HCT116 (cell line): ENCODE results near the gene C6orf47. TPM values are rescaled to one million over a fixed set of nuclear protein-coding genes. Genes with fewer than 3 reads are reported as not detected.

ENCODE experiments used
- ATAC-seq: fragments of 200-7000 bp; cut with Tn5 transposase; 2 replicates; pipeline ENCODE4 v1.9.1; 2020; ENCODE audit warnings: mild to moderate bottlenecking, moderate library complexity
- BruUV-seq: library from RNA; stranded (reverse); fragments of 400-500 nt; replicated peaks from 2 replicates; lab custom pipeline; 2021; lab: Mats Ljungman, UMichigan
- CTCF ChIA-PET: fragments of 300-600 bp; sonication (Branson Sonifier 250); formaldehyde crosslinking; loops from one replicate; lab custom pipeline; 2021; ENCODE audit warnings: antibody characterized with exemption; lab: Charles Lee
- POLR2A ChIA-PET: fragments of 300-600, 350-600 bp; sonication (Branson Sonifier 250); formaldehyde crosslinking; loops from one replicate; lab custom pipeline; 2021; ENCODE audit warnings: antibody characterized with exemption; lab: Charles Lee
- RAD21 ChIA-PET, 2 experiments: fragments of 300-600 bp; sonication (Branson Sonifier 250); formaldehyde crosslinking; loops; one replicate each; lab custom pipeline; 2023; ENCODE audit warnings: low total read pairs in 2 of 2; ENCODE audit not compliant: uncharacterized antibody in 2 of 2, unreplicated experiment in 2 of 2, low non-redundant PET in 1 of 2; lab: Charles Lee
- DNase-seq: peaks from one replicate; pipeline ENCODE4 v3.0.0-alpha.2; 2010; ENCODE audit warnings: low read depth, low spot score
- H2AFZ ChIP-seq: fragments of 200-600 bp; shearing (Covaris generic), sonication (generic); 2 replicates; pipeline ENCODE4 v1.6.1; 2017; ENCODE audit warnings: low read depth, mixed run types, mixed read lengths, antibody characterized with exemption, low read length; ENCODE audit not compliant: poor library complexity, severe bottlenecking
- H3K27ac ChIP-seq: 2 replicates; pipeline ENCODE4 v1.5.1; 2012; ENCODE audit warnings: low read depth, low read length
- H3K27me3 ChIP-seq: fragments of 200-600 bp; sonication (generic); 2 replicates; pipeline ENCODE4 v1.6.1; 2016; ENCODE audit warnings: mixed run types, low read length, mixed read lengths; ENCODE audit not compliant: insufficient read depth
- H3K36me3 ChIP-seq, 2 experiments: fragments of 200-500 bp in 1 of 2; fragments of 200-600 bp in 1 of 2; sonication (Bioruptor generic) in 1 of 2; sonication (generic) in 1 of 2; 2 replicates each; pipeline versions ENCODE4 v1.5.1 to v1.6.1; 2014 to 2016; ENCODE audit warnings: low read length in 2 of 2, inconsistent platforms in 1 of 2, mixed read lengths in 1 of 2, mixed run types in 1 of 2; ENCODE audit not compliant: insufficient read depth in 2 of 2, control insufficient read depth in 1 of 2
- H3K4me1 ChIP-seq, 2 experiments: fragments of 200-600 bp in 1 of 2; sonication (generic) in 1 of 2; 2 replicates each; pipeline versions ENCODE4 v1.5.1 to v1.6.1; 2012 to 2017; ENCODE audit warnings: low read length in 2 of 2, inconsistent platforms in 1 of 2, mild to moderate bottlenecking in 1 of 2, mixed read lengths in 1 of 2, mixed run types in 1 of 2, moderate library complexity in 1 of 2; ENCODE audit not compliant: insufficient read depth in 2 of 2, control insufficient read depth in 1 of 2
- H3K4me2 ChIP-seq: fragments of 200-600 bp; sonication (generic); 2 replicates; pipeline ENCODE4 v1.6.1; 2017; ENCODE audit warnings: mixed run types, low read length, mixed read lengths
- H3K4me3 ChIP-seq, 2 experiments: fragments of 200-600 bp in 1 of 2; sonication (generic) in 1 of 2; replicated peaks in 1 of 2; 2 replicates each; pipeline ENCODE4 v1.5.1; 2011 to 2016; ENCODE audit warnings: low read length in 2 of 2, control low read depth in 1 of 2, low read depth in 1 of 2, mild to moderate bottlenecking in 1 of 2, mixed read lengths in 1 of 2, mixed run types in 1 of 2
- H3K79me2 ChIP-seq: fragments of 200-600 bp; sonication (generic); 2 replicates; pipeline ENCODE4 v1.6.1; 2017; ENCODE audit warnings: mild to moderate bottlenecking, mixed run types, low read length, moderate library complexity, mixed read lengths; ENCODE audit not compliant: insufficient read depth
- H3K9ac ChIP-seq: fragments of 200-600 bp; sonication (generic); 2 replicates; pipeline ENCODE4 v1.6.1; 2016; ENCODE audit warnings: low read length, mixed read lengths
- H3K9me2 ChIP-seq: fragments of 200-600 bp; sonication (generic), shearing (Covaris generic); 2 replicates; pipeline ENCODE4 v1.6.1; 2017; ENCODE audit warnings: mixed run types, mild to moderate bottlenecking, moderate library complexity; ENCODE audit not compliant: insufficient read depth
- H3K9me3 ChIP-seq, 2 experiments: fragments of 200-500 bp in 1 of 2; fragments of 200-600 bp in 1 of 2; sonication (Bioruptor generic) in 1 of 2; sonication (generic) in 1 of 2; 2 replicates each; pipeline ENCODE4 v1.6.1; 2014 to 2017; ENCODE audit warnings: low read length in 2 of 2, mixed read lengths in 2 of 2, inconsistent platforms in 1 of 2, low read depth in 1 of 2, mild to moderate bottlenecking in 1 of 2, mixed run types in 1 of 2, moderate library complexity in 1 of 2; ENCODE audit not compliant: control insufficient read depth in 1 of 2, insufficient read depth in 1 of 2
- H4K20me1 ChIP-seq: fragments of 200-600 bp; sonication (generic), shearing (Covaris generic); 2 replicates; pipeline ENCODE4 v1.6.1; 2017; ENCODE audit warnings: mixed run types, mild to moderate bottlenecking, moderate library complexity; ENCODE audit not compliant: insufficient read depth
- ATF3 ChIP-seq: IDR thresholded peaks from 2 replicates; pipeline ENCODE4 v1.6.1; 2012
- EGR1 ChIP-seq: IDR thresholded peaks from 2 replicates; pipeline ENCODE4 v1.6.1; 2012; ENCODE audit warnings: low read depth
- POLR2AphosphoS5 ChIP-seq: IDR thresholded peaks from 2 replicates; pipeline ENCODE4 v1.6.1; 2011; ENCODE audit warnings: mild to moderate bottlenecking, low read depth, low read length, moderate library complexity
- ZFX ChIP-seq: fragments of 450-650 bp; IDR thresholded peaks from 2 replicates; pipeline ENCODE4 v1.6.1; 2017
- intact Hi-C: fragments of 100-400 bp; cut with micrococcal nuclease; formaldehyde crosslinking; loops from 2 replicates; pipeline ENCODE4 v1.10.0; 2022
- total RNA-seq: library from RNA; stranded (reverse); gene quantifications from one replicate; pipeline ENCODE4 v1.2.1, GENCODE V29; 2021; ENCODE audit not compliant: unreplicated experiment

C6orf47 gene
- total RNA-seq, 1 experiment from 2014 or later: 13.4 TPM

GRCh38 chr6:31629014-31629413 lies 31.6 kb downstream of the C6orf47 start:
- Histone ChIP-seq H3K36me3 (peaks cover 59 to 95% of the 10 kb centered on the region in 2 experiments), H3K9ac (no peak overlapping the region), H3K4me3 (no peak overlapping the region), H3K4me1 (no peaks in the 10 kb centered on the region), H4K20me1 (no peaks in the 10 kb centered on the region), H3K4me2 (no peak overlapping the region), H3K27ac (no peak overlapping the region), H3K9me2 (no peaks in the 10 kb centered on the region), H2AFZ (no peak overlapping the region), H3K27me3 (no peaks in the 10 kb centered on the region), H3K9me3 (no peaks in the 10 kb centered on the region), H3K79me2 (peaks cover 87% of the 10 kb centered on the region)
- BruUV-seq: no TSS peak
- intact Hi-C loops: no loop called here
- ChIA-PET POLR2A (interaction anchor here (0.7 kb wide), 1 partner anchor 9 kb away, joined by 3 read pairs; no protein-coding TSS in a partner anchor), RAD21 (no interaction called here), CTCF (no interaction called here)
- DNase-seq (no peak), ATAC-seq (no peak)
- TF ChIP-seq POLR2AphosphoS5: 0 out of 2 replicates have a peak, but pooled peaks have one; percentile 20
- TF ChIP-seq EGR1: no peak

GRCh38 chr6:31627690-31628287 lies 32.8 kb downstream of the C6orf47 start:
- no TSS peak for BruUV-seq
- H2AFZ ChIP-seq: no peak overlapping the region
- TF ChIP-seq ZFX (no peak), ATF3 (no peak)
- no peaks in the 10 kb centered on the region; a peak in 1 of 4 replicates for H3K4me1 ChIP-seq
- RAD21 ChIA-PET: no interaction called here
- DNase-seq (no peak), ATAC-seq (no peak)
- H3K9me2 ChIP-seq: no peaks in the 10 kb centered on the region
- H3K79me2 ChIP-seq: peaks cover 90% of the 10 kb centered on the region
- no peak overlapping the region for H3K9ac ChIP-seq
- no peaks in the 10 kb centered on the region for H3K27me3 ChIP-seq
- intact Hi-C loops: no loop called here
- H3K9me3 ChIP-seq: no peaks in the 10 kb centered on the region
- H4K20me1 ChIP-seq: no peaks in the 10 kb centered on the region
- no peak overlapping the region for H3K4me2 ChIP-seq
- POLR2A ChIA-PET: no interaction called here
- H3K27ac ChIP-seq: no peak overlapping the region
- H3K36me3 ChIP-seq: peaks cover 54 to 96% of the 10 kb centered on the region in 2 experiments
- H3K4me3 ChIP-seq: no peak overlapping the region
- CTCF ChIA-PET: no interaction called here
